ENCODE results near the gene EGFL8.
"Not testable (repeated sequence)": the region's sequence is repeated elsewhere in the genome, so short reads cannot be mapped to it uniquely, and the experiment has no call there.

The EGFL8 gene

GRCh38 chr6:32185681-32186131, 21.3 kb downstream of the EGFL8 start:
- DNase-seq = peak; percentile 71

- not testable (repeated sequence) for DNase-seq
These were observed 21.9 kb downstream of the EGFL8 start for GRCh38 chr6:32186151-32186840.

GRCh38 chr6:32187009-32187709, 22.8 kb downstream of the EGFL8 start:
- DNase-seq = peak; percentile 32

- DNase-seq = not testable (repeated sequence)
These were observed 23.5 kb downstream of the EGFL8 start for GRCh38 chr6:32187725-32188380.

GRCh38 chr6:32188381-32189068, 24.1 kb downstream of the EGFL8 start:
- no peak for DNase-seq

GRCh38 chr6:32189069-32189741, 24.8 kb downstream of the EGFL8 start:
- DNase-seq = no peak

- no peak for DNase-seq
These were observed 25.3 kb downstream of the EGFL8 start for GRCh38 chr6:32189742-32190053.

GRCh38 chr6:32190054-32190851, 25.9 kb downstream of the EGFL8 start, which contains the start of gene PBX2:
TSS of gene PBX2 (minus strand) at chr6:32190202. CDS start at chr6:32189915, 287 bp downstream.
- peak; percentile 92 for DNase-seq

GRCh38 chr6:32190911-32191677, 26.7 kb downstream of the EGFL8 start:
- DNase-seq = no peak

- DNase-seq = no peak
These were observed 27.6 kb downstream of the EGFL8 start for GRCh38 chr6:32191696-32192607.

GRCh38 chr6:32192608-32193039, 28.2 kb downstream of the EGFL8 start, which contains the start of gene GPSM3:
TSS of gene GPSM3 (minus strand) at chr6:32192643. CDS start at chr6:32192513, 130 bp downstream.
- peak; percentile 75 for DNase-seq

- not testable (repeated sequence) for DNase-seq
These were observed 28.7 kb downstream of the EGFL8 start for GRCh38 chr6:32193096-32193495.

- no peak for DNase-seq
These were observed 30.0 kb downstream of the EGFL8 start for GRCh38 chr6:32194388-32194787.

GRCh38 chr6:32194825-32195651, 30.6 kb downstream of the EGFL8 start:
- DNase-seq = peak; percentile 65

GRCh38 chr6:32195652-32195901, 31.2 kb downstream of the EGFL8 start:
- peak; percentile 100 for DNase-seq

GRCh38 chr6:32195902-32196681, 31.7 kb downstream of the EGFL8 start:
- peak; percentile 61 for DNase-seq

GRCh38 chr6:32196682-32197616, 32.6 kb downstream of the EGFL8 start:
- DNase-seq = peak; percentile 65
